HepG2 (cell line): ENCODE measurements around the gene HYAL1. TPM values are rescaled to one million over a fixed set of nuclear protein-coding genes. Genes with fewer than 3 reads are reported as not detected.
A peak's percentile ranks its signal among the peaks of the same experiment; 100 is the strongest.

Source experiments
- ATF4 ChIP-seq, 2 experiments: fragments of 450-650 bp in 1 of 2; sonication (generic) in 1 of 2; formaldehyde crosslinking; IDR thresholded peaks; 2 replicates each; pipeline versions ENCODE4 v1.5.0 to v1.8.0; 2020 to 2022; ENCODE audit warnings: mild to moderate bottlenecking in 1 of 2, missing genetic modification reagents in 1 of 2
- CREB3 ChIP-seq: sonication (generic); formaldehyde crosslinking; IDR thresholded peaks from 2 replicates; pipeline ENCODE4 v1.5.0; 2020; ENCODE audit warnings: missing genetic modification reagents
- FOXJ3 ChIP-seq: sonication (generic); formaldehyde crosslinking; IDR thresholded peaks from 2 replicates; pipeline ENCODE4 v1.4.0; 2020; ENCODE audit warnings: missing genetic modification reagents, mild to moderate bottlenecking, borderline replicate concordance
- GATAD1 ChIP-seq: IDR thresholded peaks from 2 replicates; pipeline ENCODE4 v1.6.1; 2016; ENCODE audit warnings: missing genetic modification reagents, missing compliant biosample characterization
- GPN1 ChIP-seq: sonication (generic); formaldehyde crosslinking; IDR thresholded peaks from 2 replicates; pipeline ENCODE4 v1.5.1; 2020; ENCODE audit warnings: missing genetic modification reagents, borderline replicate concordance
- HMG20A ChIP-seq: IDR thresholded peaks from 2 replicates; pipeline ENCODE4 v1.6.1; 2016; ENCODE audit warnings: borderline replicate concordance
- MAF1 ChIP-seq: sonication (generic); formaldehyde crosslinking; IDR thresholded peaks from 2 replicates; pipeline ENCODE4 v1.5.0; 2020; ENCODE audit warnings: missing genetic modification reagents, borderline replicate concordance
- MAFF ChIP-seq: IDR thresholded peaks from 2 replicates; pipeline ENCODE4 v1.6.1; 2011; ENCODE audit warnings: low read depth, low read length, improper control_type of control experiment
- NFIC ChIP-seq: IDR thresholded peaks from 2 replicates; pipeline ENCODE4 v1.6.1; 2012; ENCODE audit warnings: mild to moderate bottlenecking, low read length, inconsistent platforms
- NR2F2 ChIP-seq: IDR thresholded peaks from 2 replicates; pipeline ENCODE4 v1.6.1; 2012; ENCODE audit warnings: low read depth, inconsistent platforms, borderline replicate concordance
- PHF21A ChIP-seq: sonication (generic); formaldehyde crosslinking; IDR thresholded peaks from 2 replicates; pipeline ENCODE4 v1.5.0; 2020; ENCODE audit warnings: mild to moderate bottlenecking, missing genetic modification reagents
- RERE ChIP-seq: IDR thresholded peaks from 2 replicates; pipeline ENCODE4 v1.6.1; 2016; ENCODE audit warnings: low read depth, missing genetic modification reagents, missing compliant biosample characterization
- SMAD9 ChIP-seq: sonication (generic); formaldehyde crosslinking; IDR thresholded peaks from 2 replicates; pipeline ENCODE4 v1.5.1; 2020; ENCODE audit warnings: mild to moderate bottlenecking, missing genetic modification reagents
- SSRP1 ChIP-seq: IDR thresholded peaks from 2 replicates; pipeline ENCODE4 v1.6.1; 2016; ENCODE audit warnings: control low read depth
- SUZ12 ChIP-seq: fragments of 150-350 bp; IDR thresholded peaks from 2 replicates; pipeline ENCODE4 v1.6.1; 2014; ENCODE audit warnings: low read depth, low read length
- ZFP90 ChIP-seq: sonication (generic); formaldehyde crosslinking; IDR thresholded peaks from 2 replicates; pipeline ENCODE4 v1.8.0; 2022; ENCODE audit warnings: missing genetic modification reagents, mild to moderate bottlenecking, inconsistent platforms, borderline replicate concordance
- ZNF205 ChIP-seq: IDR thresholded peaks from 2 replicates; pipeline ENCODE4 v1.6.1; 2018; ENCODE audit warnings: missing biosample characterization, missing genetic modification reagents
- ZNF230 ChIP-seq: sonication (generic); formaldehyde crosslinking; IDR thresholded peaks from 2 replicates; pipeline ENCODE4 v1.4.0; 2020; ENCODE audit warnings: mild to moderate bottlenecking, missing genetic modification reagents
- ZNF34 ChIP-seq: sonication (generic); formaldehyde crosslinking; IDR thresholded peaks from 2 replicates; pipeline ENCODE4 v1.4.0; 2020; ENCODE audit warnings: mild to moderate bottlenecking, missing genetic modification reagents, borderline replicate concordance
- ZNF557 ChIP-seq: sonication (generic); formaldehyde crosslinking; IDR thresholded peaks from 2 replicates; pipeline ENCODE4 v1.4.0; 2020; ENCODE audit warnings: missing genetic modification reagents
- ZNF644 ChIP-seq: IDR thresholded peaks from 2 replicates; pipeline ENCODE4 v1.6.1; 2016; ENCODE audit warnings: low read depth
- ZNF672 ChIP-seq: sonication (generic); formaldehyde crosslinking; IDR thresholded peaks from 2 replicates; pipeline ENCODE4 v1.8.1; 2022; ENCODE audit warnings: missing genetic modification reagents
- ZNF784 ChIP-seq: sonication (generic); formaldehyde crosslinking; IDR thresholded peaks from 2 replicates; pipeline ENCODE4 v1.5.1; 2020; ENCODE audit warnings: missing genetic modification reagents, mild to moderate bottlenecking, borderline replicate concordance
- polyA plus RNA-seq, 8 experiments: library from polyadenylated mRNA; depleted of rRNA in 3 of 8; stranded (reverse) in 7 of 8; unstranded in 1 of 8; fragments of >200 nt; fragmentation: Illumina TruSeq in 4 of 8; extraction: Trizol in 4 of 8; gene quantifications; 2 replicates each; pipeline versions ENCODE4 v1.2.1 to v1.2.3, GENCODE V29; 2011 to 2016; ENCODE audit warnings: low read depth in 4 of 8, missing spikeins in 1 of 8, mixed read lengths in 1 of 8; ENCODE audit not compliant: insufficient read depth in 1 of 8
- total RNA-seq, 5 experiments: library from RNA; depleted of rRNA; stranded (reverse); fragments of >200 nt; fragmentation: Illumina TruSeq; extraction: Trizol; gene quantifications; 2 replicates each; pipeline ENCODE4 v1.2.3, GENCODE V29; 2016; ENCODE audit warnings: low read depth in 1 of 5

The HYAL1 gene
- total and polyA plus RNA-seq, 2 of the 13 experiments (the other 11 are each of a cell fraction or from before 2014, with no cell fraction given) = 76.5 to 193 TPM

- TF ChIP-seq HMG20A (CRISPR knock-in tag) (no peak), ZNF784 (0 out of 2 replicates have a peak, but pooled peaks have one; percentile 34), ZNF644 (no peak), ZNF34 (no peak; the same call in 1 of the 2 replicates), SSRP1 (no peak), ZNF557 (CRISPR knock-in tag) (no peak), ZNF205 (CRISPR knock-in tag) (0 out of 2 replicates have a peak, but pooled peaks have one; percentile 53), RERE (CRISPR knock-in tag) (peak; percentile 32; the same call in 1 of the 2 replicates), ZNF230 (CRISPR knock-in tag) (peak; percentile 96), ZNF672 (0 out of 2 replicates have a peak, but pooled peaks have one; percentile 34), MAFF (no peak), ATF4 (CRISPR knock-in tag; IDR thresholded peaks at IDR 0.05) (peak in 1 of 2 experiments; percentile 73; a peak in 2 of 4 replicates), GPN1 (CRISPR knock-in tag) (0 out of 2 replicates have a peak, but pooled peaks have one; percentile 80), SUZ12 (peak; percentile 96), FOXJ3 (CRISPR knock-in tag) (peak; percentile 47; the same call in 1 of the 2 replicates), PHF21A (no peak), MAF1 (CRISPR knock-in tag) (peak; percentile 37; the same call in 1 of the 2 replicates), SMAD9 (CRISPR knock-in tag) (no peak), ZFP90 (peak; percentile 41; the same call in 1 of the 2 replicates), CREB3 (peak; percentile 96; the same call in 1 of the 2 replicates), NR2F2 (no peak; the same call in 1 of the 2 replicates), GATAD1 (CRISPR knock-in tag) (peak; percentile 86), NFIC (no peak)
Observed at GRCh38 chr3:50350527-50351322, 47.4 kb upstream of the HYAL1 start, which contains the start of the genes CYB561D2 and NPRL2 (continued).
